HG03520 (cell line): ENCODE measurements around the gene SEPHS1.
"Not testable (repeated sequence)": the region's sequence is repeated elsewhere in the genome, so short reads cannot be mapped to it uniquely, and the experiment has no call there.

ENCODE experiments used
- ATAC-seq: cut with Tn5 transposase; IDR thresholded peaks from one replicate; pipeline ENCODE4 v1.9.1; 2021; ENCODE audit warnings: mild to moderate bottlenecking, moderate library complexity; ENCODE audit not compliant: unreplicated experiment

Gene SEPHS1

DNA sequence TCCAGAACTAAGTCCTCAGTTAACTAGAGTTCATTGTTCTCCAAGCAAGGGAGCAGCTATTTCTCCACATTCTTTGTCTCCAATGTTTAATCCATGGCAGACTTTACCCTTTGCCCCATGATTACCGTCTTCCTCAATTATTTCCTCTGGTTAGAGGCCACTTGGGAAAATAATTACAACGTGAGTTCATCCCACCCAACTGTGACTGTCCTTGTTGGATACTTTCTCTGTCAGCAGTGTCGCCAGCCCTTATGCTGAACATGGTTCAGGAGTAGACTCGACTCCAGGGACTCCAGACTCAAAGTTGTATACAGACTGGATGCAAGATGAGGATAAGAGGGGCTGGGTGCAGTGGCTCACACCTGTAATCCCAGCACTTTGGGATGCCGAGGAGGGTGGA, 17.1 kb upstream of the SEPHS1 start:
- no peak for ATAC-seq

DNA sequence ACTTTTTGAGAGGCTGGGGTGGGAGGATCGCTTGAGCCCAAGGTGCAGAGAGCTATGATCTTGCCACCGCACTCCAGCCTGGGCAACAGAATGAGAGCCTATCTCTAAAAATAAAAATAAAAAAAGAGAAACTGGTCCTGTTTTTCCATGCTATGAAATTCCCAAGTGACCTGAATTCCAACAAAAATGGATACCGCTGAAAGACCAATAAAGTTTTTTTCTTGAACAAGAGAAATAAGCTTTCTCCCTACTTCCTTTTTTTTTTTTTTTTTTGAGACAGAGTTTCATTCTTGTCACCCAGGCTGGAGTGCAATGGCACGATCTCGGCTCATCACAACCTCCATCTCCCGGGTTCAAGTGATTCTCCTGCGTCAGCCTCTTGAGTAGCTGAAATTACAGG, 12.5 kb upstream of the SEPHS1 start:
- no peak for ATAC-seq

DNA sequence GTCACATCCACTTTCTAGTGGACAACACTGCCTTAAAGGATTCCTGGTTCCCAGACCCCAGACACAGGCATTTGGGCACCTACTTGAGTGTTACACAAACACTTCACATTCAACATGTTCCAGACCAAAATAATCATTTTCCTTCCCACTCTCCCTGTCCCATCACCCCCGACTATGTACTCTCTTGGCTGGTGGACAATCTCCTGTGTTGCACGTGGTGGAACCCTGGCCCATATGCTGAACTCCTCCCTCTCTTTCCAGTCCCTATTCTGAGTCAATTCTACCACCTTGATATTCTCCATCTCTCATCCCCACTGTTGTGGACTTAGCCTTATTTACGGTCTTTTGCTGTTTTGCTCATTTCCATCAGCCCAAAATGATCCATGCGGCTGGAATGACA, 8.3 kb upstream of the SEPHS1 start:
- ATAC-seq = no peak

DNA sequence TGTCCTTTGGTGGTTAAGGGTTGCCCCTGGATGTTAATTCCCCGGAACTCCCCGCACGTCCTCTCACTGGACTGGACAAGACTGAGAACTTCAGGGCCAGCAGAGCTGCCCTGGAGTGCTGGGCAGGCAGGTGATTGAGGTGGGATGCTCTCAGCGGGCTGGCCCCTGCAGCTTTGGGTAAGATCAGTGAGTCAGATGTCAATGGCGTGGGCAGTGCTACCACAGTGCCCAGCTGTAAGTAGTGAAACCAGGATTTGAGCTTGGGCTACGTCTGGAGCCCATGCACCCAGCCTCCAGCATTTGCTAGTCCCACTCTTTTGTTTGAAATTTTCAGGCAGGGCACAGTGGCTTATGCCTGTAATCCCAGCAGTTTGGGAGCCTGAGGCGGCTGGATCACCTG, 6.7 kb upstream of the SEPHS1 start:
- ATAC-seq = no peak

DNA sequence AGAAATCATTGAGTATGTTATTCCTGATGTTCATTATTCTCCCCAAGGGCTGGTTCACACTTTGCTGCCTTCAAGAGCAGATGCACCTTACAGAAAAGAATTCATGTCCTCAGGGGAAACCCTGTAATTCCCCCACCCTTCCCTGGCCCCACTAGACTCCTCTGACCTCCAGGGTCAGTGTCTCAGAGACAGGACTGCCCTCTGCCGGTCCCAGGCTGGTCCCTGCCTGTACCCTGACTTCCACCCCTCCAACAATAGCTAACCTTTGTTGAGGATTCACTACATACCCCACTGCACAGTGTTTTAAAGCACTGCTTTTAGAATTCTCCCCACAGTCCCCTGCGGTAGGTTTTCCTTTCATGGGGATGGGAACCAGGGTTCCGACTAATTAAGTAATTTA, 4.4 kb upstream of the SEPHS1 start:
- ATAC-seq = no peak

DNA sequence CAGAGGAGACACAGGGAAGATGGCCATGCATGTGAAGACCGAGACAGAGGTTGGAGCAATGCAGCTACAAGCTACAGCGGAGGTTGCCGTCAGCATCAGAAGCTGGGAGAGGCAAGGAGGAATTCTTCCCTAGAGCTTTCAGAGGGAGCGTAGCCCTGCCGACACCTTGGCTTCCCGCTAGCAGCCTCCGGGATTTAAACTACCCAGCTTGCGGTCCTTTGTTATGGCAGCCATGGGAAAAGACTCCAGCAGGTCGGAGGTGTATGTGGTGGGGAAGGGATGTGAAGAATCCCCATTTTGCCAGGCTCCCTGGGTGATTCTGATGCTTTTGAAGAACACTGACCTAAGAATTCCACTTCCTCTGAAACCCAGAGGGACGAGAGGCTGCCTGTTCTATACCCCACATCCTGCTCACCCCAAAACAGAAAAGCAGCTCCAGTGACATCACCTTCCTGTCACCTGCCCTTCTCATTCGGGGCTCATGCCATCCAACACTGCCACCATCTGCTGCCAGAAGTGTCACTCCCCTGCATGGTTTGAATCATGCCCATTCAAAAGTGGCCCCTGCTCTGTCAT, 3.3 kb upstream of the SEPHS1 start:
- ATAC-seq = no peak

DNA sequence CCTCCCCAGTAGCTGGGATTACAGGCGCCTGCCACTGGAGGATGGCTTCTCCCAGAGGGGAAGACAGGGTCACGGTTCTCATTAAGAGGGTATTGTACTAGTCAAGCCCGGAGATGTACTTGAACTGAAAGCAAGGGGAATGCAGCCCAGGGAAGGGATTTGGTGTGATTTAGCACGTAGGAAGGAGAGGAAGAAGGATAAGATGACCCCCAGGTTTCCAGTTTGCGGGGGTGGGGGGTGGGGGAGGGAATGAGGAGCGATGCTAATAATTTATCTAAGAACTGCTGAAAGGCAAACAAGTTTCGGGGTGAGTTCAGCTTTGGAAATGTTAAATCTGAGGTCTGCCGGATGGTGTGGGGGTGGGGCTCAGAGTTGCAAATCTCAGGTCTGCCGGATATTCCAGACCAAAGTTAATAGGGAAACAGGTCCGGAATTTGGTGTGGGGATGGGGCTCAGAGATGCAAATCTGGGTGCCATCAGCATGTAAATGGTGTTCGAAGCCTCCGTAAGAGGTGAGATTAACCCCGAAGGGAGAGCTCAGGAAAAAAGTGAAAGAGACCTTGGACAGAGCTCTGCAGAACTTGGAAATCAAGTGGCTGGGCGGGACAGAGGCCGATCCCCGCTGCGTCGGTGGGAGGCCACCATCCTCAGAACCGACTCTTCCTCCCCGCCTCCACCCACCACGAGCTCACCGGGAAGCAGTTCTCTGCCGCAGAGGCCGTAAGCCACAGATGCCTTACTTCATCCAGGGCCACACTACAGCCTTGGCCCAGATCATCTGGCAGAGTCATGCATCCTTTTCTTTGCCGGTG, 1.6 kb upstream of the SEPHS1 start:
- ATAC-seq = no peak

DNA sequence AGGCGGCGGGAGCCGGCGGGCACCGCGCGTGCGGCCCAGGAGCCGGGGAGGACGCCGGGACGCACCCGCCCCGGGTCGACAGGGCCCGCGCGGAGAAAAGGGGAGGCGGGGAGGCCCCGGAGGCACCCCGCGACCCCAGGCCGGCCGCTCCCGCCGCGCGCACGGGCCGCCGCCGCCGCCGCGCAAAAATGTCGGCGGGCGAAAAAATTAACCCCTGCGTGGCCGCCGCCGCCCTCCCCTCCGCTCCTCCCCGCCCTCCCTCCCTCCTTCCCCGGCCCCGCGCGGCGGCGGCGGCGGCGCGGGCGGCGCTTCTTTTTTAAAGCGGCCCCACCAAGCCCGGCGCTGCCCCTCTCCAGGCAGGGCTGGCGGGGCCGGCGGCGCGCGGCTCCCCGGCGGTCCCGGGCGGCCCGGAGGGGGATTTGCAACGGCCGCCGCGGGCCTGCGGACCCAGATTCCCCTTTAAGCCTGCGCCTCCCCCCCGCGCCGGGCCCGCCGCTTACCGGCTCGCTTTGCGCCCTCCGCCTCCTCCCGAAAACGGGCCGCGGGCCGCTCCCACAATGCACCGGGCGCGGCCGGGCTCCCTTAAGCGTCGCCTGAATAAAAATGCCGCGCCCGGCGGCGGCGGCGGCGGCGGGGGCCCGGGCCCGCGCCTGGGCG, 465 bp downstream of the SEPHS1 start:
- peak; percentile 35 for ATAC-seq

DNA sequence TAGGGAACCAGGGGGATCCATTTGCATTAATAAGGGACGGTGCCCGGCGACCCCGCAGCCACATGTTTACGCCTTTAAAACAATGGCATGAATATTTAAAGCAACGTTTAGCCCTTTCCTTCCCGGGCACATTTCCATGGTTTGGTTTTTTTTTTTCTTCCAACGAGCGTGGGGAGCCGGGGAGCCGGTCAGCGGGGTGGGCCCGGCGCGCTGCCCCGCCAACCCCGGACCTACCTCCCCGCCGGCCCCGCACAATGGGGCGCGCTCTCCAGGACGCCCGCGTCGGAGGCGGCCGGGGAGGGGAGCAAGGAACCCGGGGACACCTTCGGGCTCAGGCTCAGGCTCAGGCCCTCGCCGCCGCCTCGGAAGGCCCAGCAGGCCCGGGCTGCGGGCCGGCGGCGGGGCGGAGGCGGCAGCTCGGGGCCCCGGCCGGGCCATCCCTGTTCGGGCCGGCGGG, 1.0 kb downstream of the SEPHS1 start:
- ATAC-seq = peak; percentile 15

DNA sequence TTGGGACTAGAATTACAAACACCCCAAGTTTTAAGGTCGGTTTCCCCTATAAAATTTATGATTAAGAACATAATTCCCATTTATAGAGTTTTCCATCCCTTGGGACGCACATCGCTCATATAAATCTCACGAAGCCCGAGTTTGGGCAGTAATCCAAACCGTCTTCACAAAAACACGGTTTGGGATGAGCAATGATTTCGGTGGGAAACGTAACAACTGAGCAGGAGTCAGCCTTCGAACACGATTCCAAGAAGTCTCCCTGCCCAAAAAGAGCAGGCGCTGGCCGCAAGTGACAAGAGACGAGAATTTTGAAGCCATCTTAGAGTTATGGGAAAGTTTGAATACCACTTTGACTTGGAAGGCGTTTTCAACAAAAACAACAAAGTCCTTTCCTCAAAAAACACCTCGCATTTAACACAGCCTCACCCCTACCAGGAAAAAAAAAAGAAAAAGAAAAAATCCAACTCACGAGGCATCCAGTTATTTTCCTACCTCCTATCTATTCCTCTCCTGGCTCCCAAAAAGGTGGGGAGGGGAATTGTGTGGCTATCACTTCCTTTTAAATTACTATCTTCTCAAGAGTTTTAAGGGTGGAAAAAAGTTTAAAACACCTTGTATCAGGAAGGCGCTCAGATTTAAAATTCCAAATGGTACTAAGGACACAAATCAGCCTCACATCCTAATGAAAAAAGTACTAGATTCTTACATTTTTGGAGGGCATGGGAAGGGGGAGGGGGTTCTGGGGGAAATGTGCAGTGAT, 1.6 kb downstream of the SEPHS1 start:
- no peak for ATAC-seq

DNA sequence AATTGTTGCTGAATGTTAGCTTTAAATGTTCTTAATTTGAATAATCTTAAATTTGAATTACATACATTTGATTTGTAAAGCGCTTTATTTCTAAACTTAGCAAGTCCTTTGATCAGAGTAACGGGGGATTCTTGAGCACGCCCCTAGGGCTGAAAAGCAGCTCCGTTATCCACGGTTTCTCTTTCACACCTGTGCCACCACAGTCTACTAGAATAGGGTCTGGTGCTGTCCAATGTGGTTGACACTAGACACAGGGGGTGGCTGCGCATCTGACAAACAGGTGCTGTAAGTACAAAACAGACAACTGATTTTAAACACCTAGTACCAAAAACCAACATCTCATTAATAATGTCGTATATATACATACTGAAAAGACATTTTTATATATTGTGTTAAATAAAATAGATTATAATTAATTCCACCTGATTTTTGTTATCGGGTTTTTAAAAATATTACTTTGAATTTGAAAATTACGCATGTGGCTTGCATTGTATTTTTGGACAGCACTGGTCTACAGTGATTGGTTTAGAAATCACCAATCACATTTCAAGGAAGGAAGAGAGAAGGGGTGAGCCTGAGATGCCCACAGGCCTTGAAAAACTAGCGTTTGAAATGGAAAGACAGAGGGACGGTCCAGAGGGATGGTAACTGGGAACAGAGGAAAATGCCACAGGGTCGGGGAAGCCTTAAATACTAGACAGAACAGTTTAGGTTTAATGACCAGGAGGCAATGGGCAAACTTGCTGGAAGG, 7.3 kb downstream of the SEPHS1 start:
- ATAC-seq = peak; percentile 83

DNA sequence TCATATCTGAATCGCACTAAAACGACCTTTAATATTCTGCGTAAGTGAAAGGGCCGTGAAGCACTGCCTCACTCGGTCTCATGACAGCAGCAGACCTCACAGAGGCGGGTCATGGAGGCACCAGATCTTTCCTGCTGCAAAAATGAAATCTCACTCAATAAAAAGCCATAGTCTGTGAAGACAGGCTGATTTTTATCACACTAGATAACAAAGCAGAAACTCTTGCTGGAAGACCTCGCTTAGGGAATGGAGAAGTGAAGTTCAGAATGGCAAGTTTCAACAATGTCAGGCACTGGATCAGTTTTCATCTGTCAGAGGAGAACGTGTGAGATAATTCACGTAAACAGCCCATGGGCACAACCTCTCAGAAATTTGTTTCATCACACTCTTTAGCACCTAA, 8.0 kb downstream of the SEPHS1 start:
- no peak for ATAC-seq

DNA sequence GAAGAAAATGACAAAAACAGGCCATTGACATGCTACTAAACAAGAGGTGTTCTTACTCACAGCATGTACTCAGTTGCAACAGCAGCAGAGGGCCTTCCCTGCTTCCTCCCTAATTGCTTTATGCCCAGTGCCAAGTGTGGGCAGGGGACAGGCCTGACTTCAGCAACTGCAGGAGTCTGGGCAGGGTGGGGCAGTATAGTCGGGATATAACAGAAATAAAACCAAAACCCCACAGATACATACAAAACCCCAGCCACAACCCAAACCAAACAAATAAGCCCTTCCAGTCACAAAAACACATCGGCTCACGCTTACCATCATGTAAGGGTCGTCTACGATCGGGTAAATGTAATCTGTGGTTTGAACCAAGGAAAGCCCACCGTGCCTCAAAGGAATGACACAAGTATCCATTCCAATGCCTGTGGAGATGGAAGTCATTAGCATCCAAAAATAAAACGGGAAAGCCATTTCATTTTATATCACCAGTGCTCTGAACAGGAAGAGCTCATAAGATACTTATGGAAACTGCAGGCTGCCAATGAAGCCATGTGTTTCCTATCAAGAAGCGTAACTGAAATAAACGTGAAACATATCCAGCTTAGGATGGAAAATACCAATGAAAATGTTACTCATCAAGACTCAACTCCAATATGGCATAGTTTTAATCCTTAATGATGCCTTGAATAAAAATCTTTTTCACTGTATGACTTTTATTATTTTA, 9.5 kb downstream of the SEPHS1 start:
- ATAC-seq = no peak

DNA sequence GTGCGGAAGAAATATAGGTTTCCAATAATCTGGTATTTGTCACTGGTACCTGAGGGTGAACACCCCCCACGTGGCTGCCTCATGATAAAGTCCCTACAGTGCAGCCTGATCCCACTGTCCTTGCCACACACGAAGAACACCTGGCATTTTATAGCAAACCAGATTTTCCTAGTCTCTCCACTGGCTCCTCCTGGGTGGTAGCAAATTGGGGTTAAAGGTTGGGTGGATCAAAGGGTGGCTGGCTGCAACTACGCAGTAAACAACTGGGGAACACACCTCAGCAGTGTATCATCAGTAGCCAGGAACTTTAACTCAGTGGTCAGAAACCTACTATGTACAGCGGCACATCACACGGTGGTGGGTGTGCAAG, 10.3 kb downstream of the SEPHS1 start:
- ATAC-seq = no peak

DNA sequence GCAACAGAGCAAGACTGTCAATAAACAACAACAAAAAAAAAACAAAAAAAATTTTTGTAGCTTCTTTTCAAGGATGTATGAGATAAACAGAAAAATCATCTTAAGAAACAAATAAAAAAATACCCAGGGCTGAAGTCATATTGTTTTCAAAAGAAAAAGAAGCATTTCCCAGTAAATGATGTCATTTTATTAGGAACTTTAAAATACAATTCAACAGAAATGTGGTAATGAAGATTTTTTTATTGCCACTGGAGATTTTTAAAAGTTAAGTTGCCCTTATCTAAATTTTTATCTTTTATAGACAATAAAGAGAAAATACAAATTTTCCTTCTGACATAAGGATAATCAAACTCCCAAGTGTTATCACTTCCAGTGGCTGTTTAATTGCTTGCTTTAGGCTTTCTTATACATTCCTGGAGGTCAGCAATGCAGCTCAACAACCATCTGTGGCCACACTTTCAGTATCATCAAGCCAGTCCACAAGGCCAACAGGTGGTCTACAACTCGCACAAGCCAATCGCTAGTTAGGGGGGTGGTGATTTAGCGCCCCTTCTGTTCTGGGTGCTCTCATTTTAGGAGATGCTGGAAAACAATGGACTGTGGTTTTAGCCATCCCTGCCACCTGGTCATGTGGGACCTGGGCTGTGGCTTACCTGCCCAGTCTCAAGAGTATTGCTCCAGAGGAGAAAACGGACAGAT, 10.8 kb downstream of the SEPHS1 start:
- ATAC-seq = no peak

DNA sequence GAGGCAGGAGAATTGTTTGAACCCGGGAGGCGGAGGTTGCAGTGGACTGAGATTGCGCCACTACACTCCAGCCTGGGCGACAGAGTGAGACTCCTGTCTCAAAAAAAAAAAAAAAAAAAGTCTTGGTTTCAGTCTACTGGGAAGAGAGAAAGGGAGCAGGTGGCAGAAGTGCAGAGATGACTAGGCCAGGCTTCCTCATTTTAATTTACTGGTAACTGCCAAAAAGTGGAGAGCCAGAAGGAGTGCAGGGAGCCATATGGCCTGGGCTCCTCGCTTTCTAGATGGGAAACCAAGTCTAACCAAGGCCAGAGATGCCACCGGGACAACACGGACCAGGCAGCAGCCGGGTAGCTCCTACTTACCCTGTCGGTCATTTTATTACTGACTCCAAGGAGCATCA, 12.2 kb downstream of the SEPHS1 start:
- no peak for ATAC-seq

DNA sequence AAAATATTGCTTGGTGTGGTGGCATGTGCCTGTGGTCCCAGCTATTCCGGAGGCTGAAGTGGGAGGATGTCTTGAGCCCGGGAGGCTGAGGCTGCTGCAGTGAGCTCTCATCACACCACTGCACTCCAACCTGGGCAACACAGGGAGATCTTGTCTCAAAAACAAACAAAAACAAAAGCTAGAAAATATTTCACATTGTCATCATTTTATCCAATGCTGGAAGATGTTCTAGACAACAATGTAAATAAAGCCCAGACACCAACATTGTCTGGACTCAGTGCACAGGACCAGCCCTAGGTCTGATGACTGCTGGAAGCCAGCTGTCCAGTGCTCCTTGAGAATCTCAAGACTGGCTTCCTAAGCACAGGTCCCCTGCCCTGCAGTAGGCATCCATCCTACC, 13.5 kb downstream of the SEPHS1 start:
- ATAC-seq = no peak

DNA sequence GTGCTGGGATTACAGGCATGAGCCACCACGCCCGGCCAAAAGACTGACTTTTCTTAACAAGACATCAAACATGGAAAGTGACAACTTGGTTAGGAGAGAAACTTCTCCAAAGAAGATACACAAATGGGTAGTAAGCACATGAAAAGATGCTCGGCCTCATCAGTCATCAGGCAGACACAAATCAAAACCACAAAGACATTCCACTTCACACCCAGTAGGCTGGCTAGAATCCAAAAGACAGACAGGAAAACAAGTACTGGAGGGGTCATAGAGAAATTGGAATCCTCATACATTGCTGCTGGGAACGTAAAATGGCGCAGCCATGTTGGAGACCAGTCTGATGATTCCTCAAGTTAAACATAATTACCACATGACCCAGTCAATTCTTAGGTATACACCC, 16.4 kb downstream of the SEPHS1 start:
- ATAC-seq = no peak

DNA sequence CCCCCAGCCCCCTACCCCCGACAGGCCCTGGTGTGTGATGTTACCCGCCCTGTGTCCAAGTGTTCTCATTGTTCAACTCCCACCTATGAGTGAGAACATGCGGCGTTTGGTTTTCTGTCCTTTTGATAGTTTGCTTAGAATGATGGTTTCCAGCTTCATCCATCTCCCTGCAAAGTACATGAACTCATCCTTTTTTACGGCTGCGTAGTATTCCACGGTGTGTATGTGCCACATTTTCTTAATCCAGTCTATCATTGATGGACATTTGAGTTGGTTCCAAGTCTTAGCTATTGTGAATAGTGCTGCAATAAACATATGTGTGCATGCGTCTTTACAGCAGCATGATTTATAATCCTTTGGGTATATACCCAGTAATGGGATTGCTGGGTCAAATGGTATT, 17.1 kb downstream of the SEPHS1 start:
- not testable (repeated sequence) for ATAC-seq

DNA sequence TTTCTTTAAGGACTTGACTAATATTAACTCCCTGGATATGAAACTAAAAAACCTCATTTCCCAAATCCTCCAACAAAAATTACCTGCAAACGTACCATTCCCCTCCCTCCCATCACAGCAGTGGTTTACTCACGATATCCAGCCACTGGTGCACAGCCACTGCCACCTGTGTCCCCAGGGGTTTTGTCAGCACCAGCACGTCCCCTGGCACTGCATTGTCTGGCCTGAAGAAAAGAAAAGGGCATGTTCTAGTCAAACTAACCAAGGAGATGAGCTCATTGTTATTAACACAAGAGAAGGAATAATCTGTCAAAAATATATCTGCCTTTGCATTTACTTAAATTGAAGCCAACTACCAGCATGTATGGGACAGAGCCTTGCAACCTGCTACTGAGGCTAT, 18.5 kb downstream of the SEPHS1 start:
- ATAC-seq = no peak
